Lower leg skin (tissue), 3 donors: ENCODE data around the gene TRPT1.

ENCODE experiments used
- POLR2A ChIP-seq, 2 donors: fragments of 450-650 bp; IDR thresholded peaks; one replicate each; pipeline ENCODE4 v1.6.1; 2016 to 2017; ENCODE audit warnings: antibody characterized with exemption in 2 of 2, mild to moderate bottlenecking in 1 of 2, moderate library complexity in 1 of 2
- TF ChIP-seq, protein P1 (sequence below), 3 donors: fragments of 450-650 bp; IDR thresholded peaks; one replicate each; pipeline ENCODE4 v1.5.1; 2016; ENCODE audit warnings: antibody characterized with exemption in 3 of 3, mild to moderate bottlenecking in 3 of 3, moderate library complexity in 2 of 3

DNA sequence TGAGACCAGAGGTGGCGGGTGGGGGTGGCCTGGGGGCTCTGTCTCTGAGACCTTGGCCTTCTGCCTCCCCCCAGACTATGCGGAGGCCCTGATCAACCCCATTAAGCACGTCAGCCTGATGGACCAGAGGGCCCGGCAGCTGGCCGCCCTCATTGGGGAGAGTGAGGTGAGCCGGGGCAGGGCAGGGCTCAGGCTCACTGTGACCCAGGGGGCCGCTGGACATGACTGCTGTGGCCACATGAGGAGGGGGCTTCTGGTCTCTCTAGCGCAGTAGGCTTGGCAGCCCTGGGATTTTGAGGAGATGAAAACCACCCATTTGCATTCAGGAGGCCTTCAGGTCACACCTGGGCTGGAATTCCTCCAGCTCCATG is 37.9 kb upstream of the TRPT1 start:
- TF ChIP-seq, protein P1, sequence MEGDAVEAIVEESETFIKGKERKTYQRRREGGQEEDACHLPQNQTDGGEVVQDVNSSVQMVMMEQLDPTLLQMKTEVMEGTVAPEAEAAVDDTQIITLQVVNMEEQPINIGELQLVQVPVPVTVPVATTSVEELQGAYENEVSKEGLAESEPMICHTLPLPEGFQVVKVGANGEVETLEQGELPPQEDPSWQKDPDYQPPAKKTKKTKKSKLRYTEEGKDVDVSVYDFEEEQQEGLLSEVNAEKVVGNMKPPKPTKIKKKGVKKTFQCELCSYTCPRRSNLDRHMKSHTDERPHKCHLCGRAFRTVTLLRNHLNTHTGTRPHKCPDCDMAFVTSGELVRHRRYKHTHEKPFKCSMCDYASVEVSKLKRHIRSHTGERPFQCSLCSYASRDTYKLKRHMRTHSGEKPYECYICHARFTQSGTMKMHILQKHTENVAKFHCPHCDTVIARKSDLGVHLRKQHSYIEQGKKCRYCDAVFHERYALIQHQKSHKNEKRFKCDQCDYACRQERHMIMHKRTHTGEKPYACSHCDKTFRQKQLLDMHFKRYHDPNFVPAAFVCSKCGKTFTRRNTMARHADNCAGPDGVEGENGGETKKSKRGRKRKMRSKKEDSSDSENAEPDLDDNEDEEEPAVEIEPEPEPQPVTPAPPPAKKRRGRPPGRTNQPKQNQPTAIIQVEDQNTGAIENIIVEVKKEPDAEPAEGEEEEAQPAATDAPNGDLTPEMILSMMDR (IDR thresholded peaks at IDR 0.05): no peak
- TF ChIP-seq POLR2A (IDR thresholded peaks at IDR 0.05): no peak
